ENCODE data around the gene BLOC1S6. TPM values are rescaled to one million over a fixed set of nuclear protein-coding genes. Genes with fewer than 3 reads are reported as not detected.

BLOC1S6 gene
- total and polyA plus RNA-seq, 3 experiments from 2014 or later: 50.0 to 56.7 (median 50.9) TPM

GRCh38 chr15:45612790-45613415 lies 25.7 kb downstream of the BLOC1S6 start:
- ChIA-PET POLR2A (no interaction called here), CTCF (interaction anchor here (0.9 to 4.0 kb wide), 10 partner anchors 10 to 407 kb away, joined by 3 to 28 read pairs (median 4); partner anchors contain the start of gene BLOC1S6)
- H3K27ac Mint-ChIP-seq: no peak overlapping the region
- no peaks in the 10 kb centered on the region for H3K9me3 Mint-ChIP-seq
- peaks cover 0 to 14% (median 0%) of the 10 kb centered on the region in 3 donors for H3K36me3 Mint-ChIP-seq
- Histone ChIP-seq H3K9me3 (ENCODE audit: low read length) (no peaks in the 10 kb centered on the region), H3K27me3 (ENCODE audit: insufficient read depth, low read length, poor library complexity, severe bottlenecking) (no peaks in the 10 kb centered on the region), H3K4me1 (ENCODE audit: insufficient read depth, low read length) (no peaks in the 10 kb centered on the region), H3K4me3 (ENCODE audit: low read length) (no peak overlapping the region), H3K27ac (ENCODE audit: low read depth, low read length) (no peak overlapping the region), H3K36me3 (ENCODE audit: insufficient read depth, low read length) (no peaks in the 10 kb centered on the region)
- DNase-seq: no peak
- peaks cover 0 to 3% (median 0%) of the 10 kb centered on the region in 3 donors for H3K4me1 Mint-ChIP-seq
- no peak overlapping the region for H3K4me3 Mint-ChIP-seq
- no peaks in the 10 kb centered on the region for H3K27me3 Mint-ChIP-seq

- H3K27me3 ChIP-seq (ENCODE audit: insufficient read depth, low read length, poor library complexity, severe bottlenecking): no peaks in the 10 kb centered on the region
- no peaks in the 10 kb centered on the region for H3K9me3 ChIP-seq (ENCODE audit: low read length)
- H3K9me3 Mint-ChIP-seq: no peaks in the 10 kb centered on the region
- ChIA-PET POLR2A (no interaction called here), CTCF (interaction anchor here (1.1 to 2.2 kb wide), 3 partner anchors 10 to 194 kb away, joined by 3 to 6 read pairs (median 3); no protein-coding TSS in a partner anchor)
- DNase-seq: no peak
- peaks cover 0 to 3% (median 0%) of the 10 kb centered on the region in 3 donors for H3K4me1 Mint-ChIP-seq
- no peak overlapping the region for H3K4me3 ChIP-seq (ENCODE audit: low read length)
- no peak overlapping the region for H3K4me3 Mint-ChIP-seq
- H3K4me1 ChIP-seq (ENCODE audit: insufficient read depth, low read length): no peaks in the 10 kb centered on the region
- no peak overlapping the region for H3K27ac Mint-ChIP-seq
- H3K27ac ChIP-seq (ENCODE audit: low read depth, low read length): no peak overlapping the region
- H3K36me3 ChIP-seq (ENCODE audit: insufficient read depth, low read length): no peaks in the 10 kb centered on the region
- H3K36me3 Mint-ChIP-seq: no peaks in the 10 kb centered on the region
- H3K27me3 Mint-ChIP-seq: no peaks in the 10 kb centered on the region
Measured at GRCh38 chr15:45616901-45617323, 29.7 kb downstream of the BLOC1S6 start.

GRCh38 chr15:45618813-45619212 lies 31.6 kb downstream of the BLOC1S6 start:
- no peaks in the 10 kb centered on the region for H3K4me1 ChIP-seq (ENCODE audit: insufficient read depth, low read length)
- H3K4me1 Mint-ChIP-seq: peaks cover 0 to 3% (median 0%) of the 10 kb centered on the region in 3 donors
- no peaks in the 10 kb centered on the region for H3K9me3 ChIP-seq (ENCODE audit: low read length)
- peak overlapping the region in 1 of 8 donors; percentile 10 for H3K27ac Mint-ChIP-seq
- H3K36me3 ChIP-seq (ENCODE audit: insufficient read depth, low read length): no peaks in the 10 kb centered on the region
- no peaks in the 10 kb centered on the region for H3K27me3 ChIP-seq (ENCODE audit: insufficient read depth, low read length, poor library complexity, severe bottlenecking)
- H3K27ac ChIP-seq (ENCODE audit: low read depth, low read length): no peak overlapping the region
- POLR2A ChIA-PET: no interaction called here
- peaks cover 0 to 3% (median 0%) of the 10 kb centered on the region in 5 donors for H3K9me3 Mint-ChIP-seq
- CTCF ChIA-PET: no interaction called here
- no peak overlapping the region for H3K4me3 Mint-ChIP-seq
- no peak overlapping the region for H3K4me3 ChIP-seq (ENCODE audit: low read length)
- DNase-seq: no peak
- H3K36me3 Mint-ChIP-seq: peaks cover 0 to 9% (median 0%) of the 10 kb centered on the region in 3 donors
- no peaks in the 10 kb centered on the region for H3K27me3 Mint-ChIP-seq

GRCh38 chr15:45628136-45628535 lies 41.0 kb downstream of the BLOC1S6 start:
- Mint-ChIP-seq H3K4me1 (peaks cover 0 to 6% (median 0%) of the 10 kb centered on the region in 3 donors), H3K4me3 (no peak overlapping the region), H3K27ac (no peak overlapping the region), H3K27me3 (no peaks in the 10 kb centered on the region), H3K36me3 (peaks cover 0 to 35% (median 3%) of the 10 kb centered on the region in 3 donors), H3K9me3 (peaks cover 19 to 28% (median 25%) of the 10 kb centered on the region in 5 donors)
- ChIA-PET CTCF (no interaction called here), POLR2A (no interaction called here)
- Histone ChIP-seq H3K4me1 (ENCODE audit: insufficient read depth, low read length) (no peaks in the 10 kb centered on the region), H3K27ac (ENCODE audit: low read depth, low read length) (no peak overlapping the region), H3K4me3 (ENCODE audit: low read length) (no peak overlapping the region), H3K27me3 (ENCODE audit: insufficient read depth, low read length, poor library complexity, severe bottlenecking) (no peaks in the 10 kb centered on the region), H3K36me3 (ENCODE audit: insufficient read depth, low read length) (no peaks in the 10 kb centered on the region), H3K9me3 (ENCODE audit: low read length) (peaks cover 9% of the 10 kb centered on the region)
- DNase-seq: no peak

GRCh38 chr15:45630917-45631691 lies 43.9 kb downstream of the BLOC1S6 start:
- ChIA-PET POLR2A (interaction anchor here (0.5 kb wide), 1 partner anchor 43 kb away, joined by 3 read pairs; no protein-coding TSS in a partner anchor), CTCF (interaction anchor here (1.2 kb wide), 1 partner anchor 44 kb away, joined by 3 read pairs; the partner anchor contains the start of gene BLOC1S6)
- peak overlapping the region in 1 of 8 donors; percentile 19 for H3K27ac Mint-ChIP-seq
- Histone ChIP-seq H3K9me3 (ENCODE audit: low read length) (peaks cover 7% of the 10 kb centered on the region), H3K4me3 (ENCODE audit: low read length) (no peak overlapping the region), H3K4me1 (ENCODE audit: insufficient read depth, low read length) (peaks cover 9% of the 10 kb centered on the region), H3K27me3 (ENCODE audit: insufficient read depth, low read length, poor library complexity, severe bottlenecking) (no peaks in the 10 kb centered on the region), H3K36me3 (ENCODE audit: insufficient read depth, low read length) (no peaks in the 10 kb centered on the region), H3K27ac (ENCODE audit: low read depth, low read length) (no peak overlapping the region)
- H3K4me3 Mint-ChIP-seq: peak overlapping the region in 1 of 7 donors; percentile 50
- no peak for DNase-seq
- H3K9me3 Mint-ChIP-seq: peaks cover 9 to 16% (median 15%) of the 10 kb centered on the region in 5 donors
- H3K27me3 Mint-ChIP-seq: no peaks in the 10 kb centered on the region
- H3K4me1 Mint-ChIP-seq: peaks cover 13 to 16% (median 14%) of the 10 kb centered on the region in 3 donors
- H3K36me3 Mint-ChIP-seq: peaks cover 3 to 10% (median 6%) of the 10 kb centered on the region in 3 donors

GRCh38 chr15:45631776-45632175 lies 44.6 kb downstream of the BLOC1S6 start:
- Histone ChIP-seq H3K9me3 (ENCODE audit: low read length) (peaks cover under 1% of the 10 kb centered on the region), H3K27me3 (ENCODE audit: insufficient read depth, low read length, poor library complexity, severe bottlenecking) (no peaks in the 10 kb centered on the region), H3K4me1 (ENCODE audit: insufficient read depth, low read length) (peaks cover 15% of the 10 kb centered on the region), H3K27ac (ENCODE audit: low read depth, low read length) (no peak overlapping the region), H3K4me3 (ENCODE audit: low read length) (no peak overlapping the region), H3K36me3 (ENCODE audit: insufficient read depth, low read length) (no peaks in the 10 kb centered on the region)
- Mint-ChIP-seq H3K4me3 (peak overlapping the region in 1 of 7 donors; percentile 50), H3K4me1 (peaks cover 13 to 19% (median 18%) of the 10 kb centered on the region in 3 donors), H3K9me3 (peaks cover 5 to 10% (median 9%) of the 10 kb centered on the region in 5 donors), H3K27me3 (no peaks in the 10 kb centered on the region), H3K36me3 (peaks cover 3 to 9% (median 6%) of the 10 kb centered on the region in 3 donors), H3K27ac (no peak overlapping the region)
- DNase-seq: no peak
- POLR2A ChIA-PET: interaction anchor here (0.5 kb wide), 1 partner anchor 43 kb away, joined by 3 read pairs; no protein-coding TSS in a partner anchor
- CTCF ChIA-PET: no interaction called here

GRCh38 chr15:45634432-45635190 lies 47.4 kb downstream of the BLOC1S6 start, which contains the start of gene SQOR:
SQOR (plus strand) TSS chr15:45635029; CDS start chr15:45658924, 23,895 bp downstream.
- Mint-ChIP-seq H3K9me3 (no peaks in the 10 kb centered on the region), H3K27me3 (no peaks in the 10 kb centered on the region), H3K4me1 (peaks cover 39 to 47% (median 46%) of the 10 kb centered on the region in 3 donors), H3K4me3 (peak within 1 kb of the TSS; percentile 89 to 99 (median 97)), H3K36me3 (peaks cover 0 to 11% (median 2%) of the 10 kb centered on the region in 3 donors), H3K27ac (peak within 1 kb of the TSS; percentile 88 to 99 (median 92))
- peak within 1 kb of the TSS; percentile 77 for H3K27ac ChIP-seq (ENCODE audit: low read depth, low read length)
- CTCF ChIA-PET: interaction anchor here (0.6 to 2.4 kb wide), 7 partner anchors 9 to 204 kb away, joined by 3 to 8 read pairs (median 4); partner anchors contain the start of gene BLOC1S6
- peak; percentile 53 to 72 (median 63) for DNase-seq
- no peaks in the 10 kb centered on the region for H3K36me3 ChIP-seq (ENCODE audit: insufficient read depth, low read length)
- H3K27me3 ChIP-seq (ENCODE audit: insufficient read depth, low read length, poor library complexity, severe bottlenecking): no peaks in the 10 kb centered on the region
- H3K9me3 ChIP-seq (ENCODE audit: low read length): no peaks in the 10 kb centered on the region
- peak within 1 kb of the TSS; percentile 91 for H3K4me3 ChIP-seq (ENCODE audit: low read length)
- POLR2A ChIA-PET: interaction anchor here (0.6 to 1.3 kb wide), 4 partner anchors 47 to 71 kb away, joined by 3 to 9 read pairs (median 4); no protein-coding TSS in a partner anchor
- H3K4me1 ChIP-seq (ENCODE audit: insufficient read depth, low read length): peaks cover 30% of the 10 kb centered on the region
